ENCODE measurements around the gene MTHFSD.

- no peak for TF ChIP-seq CTCF (IDR thresholded peaks at IDR 0.05)
- no peak for TF ChIP-seq POLR2A (IDR thresholded peaks at IDR 0.05)
- no peak for TF ChIP-seq POLR2AphosphoS5 (IDR thresholded peaks at IDR 0.05)
These were observed 43.0 kb upstream of the MTHFSD start for GRCh38 chr16:86597880-86598606.
